GM23248 (cell line): Measurements from ENCODE around the gene LGR6. TPM values are rescaled to one million over a fixed set of nuclear protein-coding genes. Genes with fewer than 3 reads are reported as not detected.

ENCODE experiments used
- DNase-seq: peaks from one replicate; pipeline ENCODE4 v3.0.0-alpha.2; 2015
- H2AFZ ChIP-seq: fragments of 200-600 bp; sonication (generic); 2 replicates; pipeline ENCODE4 v1.6.1; 2016; ENCODE audit warnings: antibody characterized with exemption
- H3F3A ChIP-seq: fragments of 200-600 bp; sonication (generic); 2 replicates; pipeline ENCODE4 v1.6.1; 2016; ENCODE audit warnings: mild to moderate bottlenecking, antibody characterized with exemption, mixed run types; ENCODE audit not compliant: insufficient read depth
- H3K27ac ChIP-seq: fragments of 200-600 bp; sonication (generic); 2 replicates; pipeline ENCODE4 v1.5.1; 2016; ENCODE audit warnings: mild to moderate bottlenecking
- H3K27me3 ChIP-seq: fragments of 200-600 bp; sonication (generic); replicated peaks from 2 replicates; pipeline ENCODE4 v1.6.1; 2016; ENCODE audit warnings: mild to moderate bottlenecking; ENCODE audit not compliant: insufficient read depth
- H3K36me3 ChIP-seq: fragments of 200-600 bp; sonication (generic); 2 replicates; pipeline ENCODE4 v1.6.1; 2016; ENCODE audit warnings: low read depth, mild to moderate bottlenecking
- H3K4me1 ChIP-seq: fragments of 200-600 bp; sonication (generic); 2 replicates; pipeline ENCODE4 v1.6.1; 2016; ENCODE audit warnings: mild to moderate bottlenecking; ENCODE audit not compliant: insufficient read depth
- H3K4me2 ChIP-seq: fragments of 200-600 bp; sonication (generic); one replicate; pipeline ENCODE4 v1.6.1; 2016; ENCODE audit warnings: mild to moderate bottlenecking; ENCODE audit not compliant: unreplicated experiment
- H3K4me3 ChIP-seq: fragments of 200-600 bp; sonication (generic); 2 replicates; pipeline ENCODE4 v1.5.1; 2016; ENCODE audit warnings: mild to moderate bottlenecking
- H3K79me2 ChIP-seq: fragments of 200-600 bp; sonication (generic); 2 replicates; pipeline ENCODE4 v1.6.1; 2016; ENCODE audit warnings: mild to moderate bottlenecking; ENCODE audit not compliant: insufficient read depth
- H3K9ac ChIP-seq: fragments of 200-600 bp; sonication (generic); 2 replicates; pipeline ENCODE4 v1.6.1; 2016; ENCODE audit warnings: mild to moderate bottlenecking
- H3K9me2 ChIP-seq: fragments of 200-600 bp; sonication (generic); 2 replicates; pipeline ENCODE4 v1.6.1; 2016; ENCODE audit warnings: mixed run types, mild to moderate bottlenecking, moderate library complexity; ENCODE audit not compliant: insufficient read depth
- H3K9me3 ChIP-seq: fragments of 200-600 bp; sonication (generic); one replicate; pipeline ENCODE4 v1.6.1; 2017; ENCODE audit warnings: low read depth
- H4K20me1 ChIP-seq: fragments of 200-600 bp; sonication (generic); 2 replicates; pipeline ENCODE4 v1.6.0; 2016; ENCODE audit not compliant: insufficient read depth
- EZH2 ChIP-seq: fragments of 200-600 bp; sonication (generic); IDR thresholded peaks from 2 replicates; pipeline ENCODE4 v1.6.1; 2018; ENCODE audit warnings: antibody characterized with exemption, mild to moderate bottlenecking; ENCODE audit not compliant: insufficient read depth, poor library complexity, severe bottlenecking
- EZH2phosphoT487 ChIP-seq: fragments of 200-600 bp; sonication (generic); IDR thresholded peaks from 2 replicates; pipeline ENCODE4 v1.6.1; 2018; ENCODE audit warnings: antibody characterized with exemption, moderate library complexity, mild to moderate bottlenecking, low read depth; ENCODE audit not compliant: insufficient read depth
- WGBS, 2 experiments: methylation state at CpG; one replicate each; pipeline ENCODE4 v1.1.6; 2015 to 2017; ENCODE audit warnings: low lambda C conversion rate in 2 of 2, low coverage in 1 of 2; ENCODE audit errors: missing lambda C conversion rate in 2 of 2; 5-methylcytosine and 5-hydroxymethylcytosine counted together
- in situ Hi-C: fragments of 300-500 bp; cut with MboI; formaldehyde crosslinking; loops from 2 replicates; pipeline ENCODE4 v1.15.0; 2020
- polyA plus RNA-seq: library from polyadenylated mRNA; unstranded; fragments of >200 nt; fragmentation: Nextera tagmentation; extraction: Ambion mirVana; gene quantifications from 2 replicates; pipeline ENCODE4 v1.2.1, GENCODE V29; 2016
- total RNA-seq: library from RNA; depleted of rRNA; stranded (reverse); fragments of >200 nt; shearing (Covaris generic); gene quantifications from 2 replicates; pipeline ENCODE4 v1.2.3, GENCODE V29; 2014

The LGR6 gene
- total and polyA plus RNA-seq, 2 experiments from 2014 or later: not detected

DNA sequence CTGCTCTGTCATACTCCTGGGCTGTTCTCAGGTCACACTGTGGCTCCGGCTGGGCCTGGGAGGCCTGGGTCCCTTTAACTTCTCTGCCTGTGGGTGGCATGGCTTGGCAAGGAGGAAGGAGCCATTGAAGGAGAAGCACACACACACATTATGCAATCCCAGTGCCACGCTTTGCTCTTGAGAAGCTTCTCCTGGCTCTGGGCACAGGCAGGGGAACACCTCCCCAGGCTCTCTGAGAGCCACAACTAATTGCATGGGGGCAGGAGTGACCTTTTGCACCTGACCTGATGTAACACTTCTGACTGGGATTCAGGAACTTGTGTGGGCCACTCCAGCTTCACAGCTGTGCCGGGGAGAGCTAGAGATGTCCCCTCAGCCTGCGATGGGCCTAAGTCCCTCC, 23.1 kb downstream of the LGR6 start:
- DNase-seq: no peak
- WGBS, 2 experiments: 73 to 84% methylated on average over 4 of the region's 4 CpGs
- no peaks in the 10 kb centered on the region for H3K79me2 ChIP-seq
- no peak overlapping the region for H3K4me2 ChIP-seq
- no peak overlapping the region for H3K9ac ChIP-seq
- H3K27ac ChIP-seq: no peak overlapping the region
- no peaks in the 10 kb centered on the region for H3K36me3 ChIP-seq
- no peaks in the 10 kb centered on the region for H3F3A ChIP-seq
- no peaks in the 10 kb centered on the region for H3K4me1 ChIP-seq
- H3K4me3 ChIP-seq: no peak overlapping the region
- H3K9me2 ChIP-seq: no peaks in the 10 kb centered on the region
- H4K20me1 ChIP-seq: no peaks in the 10 kb centered on the region
- TF ChIP-seq EZH2 (no peak), EZH2phosphoT487 (no peak)
- in situ Hi-C loops: no loop called here
- H3K27me3 ChIP-seq: peaks cover 85% of the 10 kb centered on the region
- H2AFZ ChIP-seq: no peak overlapping the region
- H3K9me3 ChIP-seq: no peaks in the 10 kb centered on the region

DNA sequence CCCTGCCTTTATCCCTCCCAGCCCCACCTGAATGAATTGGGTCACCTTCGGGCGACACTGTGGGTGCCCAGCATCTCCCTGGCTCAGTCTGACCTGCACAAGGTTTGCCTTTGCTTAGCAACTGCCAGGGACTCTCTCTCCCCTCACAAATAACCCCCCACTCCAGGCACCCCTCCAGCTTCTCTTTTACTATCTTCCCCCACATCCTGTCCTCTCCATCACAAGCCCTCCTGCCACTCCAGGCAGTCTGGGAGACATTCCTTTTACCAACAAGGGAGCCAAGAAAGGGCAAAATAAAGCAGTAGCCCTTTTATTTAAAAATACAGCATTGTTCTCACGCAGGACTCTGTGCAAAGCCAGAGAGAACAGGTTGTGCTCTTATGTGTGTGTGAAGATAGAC, 23.9 kb downstream of the LGR6 start:
- H3K27me3 ChIP-seq: peaks cover 77% of the 10 kb centered on the region

DNA sequence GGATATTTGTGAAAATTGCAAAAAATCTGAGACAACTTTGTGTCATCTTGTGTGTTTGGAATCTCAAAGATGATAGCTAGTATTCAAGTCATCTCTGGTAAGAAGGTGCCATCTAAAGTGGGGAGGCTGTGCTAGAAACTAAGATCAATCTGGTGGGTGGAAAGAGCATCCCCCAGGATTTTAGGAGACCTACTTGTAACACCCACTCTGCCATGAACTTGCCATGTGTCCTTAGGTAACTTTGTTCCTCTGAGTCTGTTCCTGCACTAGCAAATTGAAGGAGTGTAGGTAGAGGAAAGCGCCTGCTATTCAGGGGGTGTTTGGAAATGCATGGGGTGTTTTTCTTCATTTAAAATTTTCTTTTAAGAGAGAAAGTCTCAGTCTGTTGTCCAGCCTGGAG, 24.4 kb downstream of the LGR6 start:
- DNase-seq: no peak
- no peaks in the 10 kb centered on the region for H3F3A ChIP-seq
- H3K9me2 ChIP-seq: no peaks in the 10 kb centered on the region
- in situ Hi-C loops: no loop called here
- H4K20me1 ChIP-seq: no peaks in the 10 kb centered on the region
- no peaks in the 10 kb centered on the region for H3K4me1 ChIP-seq
- no peak for TF ChIP-seq EZH2phosphoT487
- no peak for TF ChIP-seq EZH2
- WGBS, 2 experiments: 81 to 100% methylated on average over 1 of the region's 1 CpG
- H3K9me3 ChIP-seq: no peaks in the 10 kb centered on the region
- no peak overlapping the region for H3K27ac ChIP-seq
- no peak overlapping the region for H3K4me3 ChIP-seq
- no peaks in the 10 kb centered on the region for H3K79me2 ChIP-seq
- H3K36me3 ChIP-seq: no peaks in the 10 kb centered on the region
- H3K4me2 ChIP-seq: no peak overlapping the region
- no peak overlapping the region for H3K9ac ChIP-seq
- no peak overlapping the region for H2AFZ ChIP-seq
- H3K27me3 ChIP-seq: peaks cover 73% of the 10 kb centered on the region

More for the DNA sequence above, 23.9 kb downstream of the LGR6 start:
- no peak for TF ChIP-seq EZH2
- no peak for TF ChIP-seq EZH2phosphoT487
- 79 to 84% methylated on average over 3 of the region's 3 CpGs for WGBS, 2 experiments
- no peak overlapping the region for H2AFZ ChIP-seq
- H3K9me2 ChIP-seq: no peaks in the 10 kb centered on the region
- in situ Hi-C loops: no loop called here
- H4K20me1 ChIP-seq: no peaks in the 10 kb centered on the region
- DNase-seq: no peak
- H3K4me1 ChIP-seq: no peaks in the 10 kb centered on the region
- H3K4me3 ChIP-seq: no peak overlapping the region
- H3K36me3 ChIP-seq: no peaks in the 10 kb centered on the region
- H3K27ac ChIP-seq: no peak overlapping the region
- H3F3A ChIP-seq: no peaks in the 10 kb centered on the region
- H3K79me2 ChIP-seq: no peaks in the 10 kb centered on the region
- H3K4me2 ChIP-seq: no peak overlapping the region
- H3K9ac ChIP-seq: no peak overlapping the region
- no peaks in the 10 kb centered on the region for H3K9me3 ChIP-seq

DNA sequence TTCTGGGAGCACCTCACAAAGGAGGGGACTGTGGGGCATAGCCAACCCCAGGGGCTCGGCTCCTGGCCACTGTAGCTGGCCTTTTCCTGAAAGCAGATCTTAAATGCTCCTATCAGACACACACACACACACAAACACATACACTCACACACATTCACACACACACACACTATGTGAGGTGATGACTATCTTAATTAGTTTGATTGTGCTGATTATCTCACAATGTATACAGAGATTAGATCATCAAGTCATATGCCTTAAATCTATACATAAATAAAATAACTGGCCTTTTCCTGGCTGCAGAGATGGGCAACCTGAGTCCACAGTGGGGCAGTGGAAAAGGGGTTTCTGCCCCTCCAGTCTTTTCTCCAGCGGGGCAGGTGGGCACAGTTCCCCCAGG, 27.1 kb downstream of the LGR6 start:
- no peak for DNase-seq
- in situ Hi-C loops: no loop called here
- Histone ChIP-seq H3K27ac (no peak overlapping the region), H3K4me2 (no peak overlapping the region), H3K9ac (no peak overlapping the region), H2AFZ (no peak overlapping the region), H4K20me1 (no peaks in the 10 kb centered on the region), H3K9me2 (no peaks in the 10 kb centered on the region), H3F3A (no peaks in the 10 kb centered on the region), H3K79me2 (no peaks in the 10 kb centered on the region), H3K36me3 (no peaks in the 10 kb centered on the region), H3K4me1 (no peaks in the 10 kb centered on the region), H3K27me3 (peaks cover 52% of the 10 kb centered on the region), H3K9me3 (no peaks in the 10 kb centered on the region), H3K4me3 (no peak overlapping the region)
- WGBS, 2 experiments: 50 to 53% methylated on average over 2 of the region's 2 CpGs
- TF ChIP-seq EZH2phosphoT487 (no peak), EZH2 (no peak)
